Measurements from ENCODE around the gene LARP4. TPM values are rescaled to one million over a fixed set of nuclear protein-coding genes. Genes with fewer than 3 reads are reported as not detected.
"Not testable (repeated sequence)": the region's sequence is repeated elsewhere in the genome, so short reads cannot be mapped to it uniquely, and the experiment has no call there.

LARP4 gene
- total RNA-seq, 1 experiment from 2014 or later = 35.1 TPM

DNA sequence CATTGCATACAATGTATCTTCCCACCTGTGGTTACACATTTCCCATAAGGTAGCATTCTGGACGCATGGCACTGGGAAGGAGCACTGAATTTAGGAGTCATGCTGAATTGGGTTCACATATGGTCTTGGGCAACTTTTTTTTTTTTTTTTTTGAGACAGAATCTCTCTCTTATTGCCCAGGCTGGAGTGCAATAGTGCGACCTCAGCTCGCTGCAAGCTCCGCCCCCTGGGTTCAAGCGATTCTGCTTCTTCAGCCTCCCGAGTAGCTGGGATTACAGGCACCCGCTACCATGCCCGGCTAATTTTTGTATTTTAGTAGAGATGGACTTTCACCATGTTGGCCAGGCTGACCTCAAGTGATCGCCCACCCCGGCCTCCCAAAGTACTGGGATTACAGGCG, 117.4 kb downstream of the LARP4 start:
- Histone ChIP-seq H3K4me2 (ENCODE audit: low read length) (no peak overlapping the region), H3K79me2 (ENCODE audit: low read length) (peaks cover 96% of the 10 kb centered on the region), H2AFZ (ENCODE audit: low read length) (no peak overlapping the region), H3K9me3 (ENCODE audit: low read length) (no peaks in the 10 kb centered on the region), H3K9me2 (replicated peaks; ENCODE audit: low read length) (no peaks in the 10 kb centered on the region), H3K27me3 (ENCODE audit: low read length) (no peaks in the 10 kb centered on the region), H3K36me3 (ENCODE audit: low read depth, low read length) (peaks cover 11% of the 10 kb centered on the region), H3K4me1 (ENCODE audit: insufficient read depth, low read length) (no peaks in the 10 kb centered on the region; the same call in 1 of the 2 replicates), H4K20me1 (ENCODE audit: low read length) (no peaks in the 10 kb centered on the region), H3F3A (ENCODE audit: low read length, unreplicated experiment) (no peaks in the 10 kb centered on the region), H3K9ac (ENCODE audit: low read length) (no peak overlapping the region), H3K4me3 (ENCODE audit: low read length) (no peak overlapping the region), H3K27ac (ENCODE audit: low read length) (no peak overlapping the region)
- ChIA-PET POLR2A (ENCODE audit: unreplicated experiment) (no interaction called here), CTCF (no interaction called here)
- DNase-seq (no peak), ATAC-seq (no peak)
- BruUV-seq (replicated peaks) = no TSS peak
- intact Hi-C loops (cut with micrococcal nuclease) = no loop called here
- no peak for TF ChIP-seq CTCF (conservative IDR thresholded peaks at IDR 0.05; ENCODE audit: low read depth, low read length)
- no peak for TF ChIP-seq EZH2phosphoT487 (IDR thresholded peaks at IDR 0.05; ENCODE audit: borderline replicate concordance, low read length)
- TF ChIP-seq EZH2 (IDR thresholded peaks at IDR 0.05; ENCODE audit: low read length, unreplicated experiment) = no peak

GRCh38 chr12:50519353-50519752, 118.7 kb downstream of the LARP4 start:
- Histone ChIP-seq H3K27me3 (ENCODE audit: low read length) (no peaks in the 10 kb centered on the region), H3K27ac (ENCODE audit: low read length) (no peak overlapping the region), H3K4me2 (ENCODE audit: low read length) (no peak overlapping the region), H3K4me3 (ENCODE audit: low read length) (no peak overlapping the region), H3K9me3 (ENCODE audit: low read length) (no peaks in the 10 kb centered on the region), H4K20me1 (ENCODE audit: low read length) (no peaks in the 10 kb centered on the region), H3K4me1 (ENCODE audit: insufficient read depth, low read length) (no peaks in the 10 kb centered on the region; the same call in 1 of the 2 replicates), H3K9me2 (replicated peaks; ENCODE audit: low read length) (no peaks in the 10 kb centered on the region), H3K36me3 (ENCODE audit: low read depth, low read length) (peaks cover 16% of the 10 kb centered on the region), H2AFZ (ENCODE audit: low read length) (no peak overlapping the region), H3K79me2 (ENCODE audit: low read length) (peaks cover 95% of the 10 kb centered on the region), H3K9ac (ENCODE audit: low read length) (no peak overlapping the region), H3F3A (ENCODE audit: low read length, unreplicated experiment) (no peaks in the 10 kb centered on the region)
- no TSS peak for BruUV-seq (replicated peaks)
- ChIA-PET POLR2A (ENCODE audit: unreplicated experiment) (no interaction called here), CTCF (no interaction called here)
- ATAC-seq = no peak
- TF ChIP-seq EZH2phosphoT487 (IDR thresholded peaks at IDR 0.05; ENCODE audit: borderline replicate concordance, low read length) = no peak
- intact Hi-C loops (cut with micrococcal nuclease) = no loop called here
- no peak for DNase-seq

DNA sequence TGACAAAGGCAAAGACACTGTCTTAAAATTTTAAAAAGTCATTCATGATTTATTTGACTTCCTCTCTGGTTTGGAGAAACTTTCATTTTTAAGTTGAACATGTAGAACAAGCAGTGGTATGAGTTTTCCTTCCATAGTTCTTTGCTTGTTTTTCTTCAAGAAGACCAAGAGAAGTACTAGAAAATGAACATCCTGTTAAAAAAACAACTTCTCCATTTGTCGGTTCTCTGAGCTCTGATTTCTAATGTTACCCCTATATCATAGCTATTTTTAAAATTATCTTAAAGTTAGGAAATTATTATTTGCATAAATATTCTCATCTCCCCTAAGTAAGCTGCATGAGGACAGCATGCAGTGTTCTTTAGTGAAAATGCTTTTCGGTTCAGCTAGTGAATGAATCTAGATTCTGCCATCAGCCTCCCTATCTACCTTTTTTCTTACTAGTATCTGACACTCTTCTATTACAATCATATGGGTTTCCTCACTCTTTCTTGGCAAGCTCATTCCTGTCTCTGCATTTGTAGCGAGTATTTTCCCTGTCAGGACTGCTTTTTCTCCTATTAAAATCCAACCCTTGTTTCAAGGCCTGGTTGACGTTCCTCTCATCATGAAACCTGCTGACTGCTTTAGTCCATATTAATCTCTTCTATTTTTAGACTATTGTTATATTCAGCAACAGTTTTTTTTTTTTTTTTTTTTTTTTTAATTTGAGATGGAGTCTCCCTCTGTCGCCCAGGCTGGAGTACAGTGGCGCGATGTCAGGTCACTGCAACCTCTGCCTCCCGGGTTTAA, 119.9 kb downstream of the LARP4 start:
- H3K9me2 ChIP-seq (replicated peaks; ENCODE audit: low read length) = no peaks in the 10 kb centered on the region
- H2AFZ ChIP-seq (ENCODE audit: low read length) = no peak overlapping the region
- H3F3A ChIP-seq (ENCODE audit: low read length, unreplicated experiment) = no peaks in the 10 kb centered on the region
- DNase-seq (no peak), ATAC-seq (no peak)
- H3K9me3 ChIP-seq (ENCODE audit: low read length) = no peaks in the 10 kb centered on the region
- intact Hi-C loops (cut with micrococcal nuclease) = no loop called here
- POLR2A ChIA-PET (ENCODE audit: unreplicated experiment) = interaction anchor here (0.6 kb wide), 1 partner anchor 102 kb away, joined by 12 read pairs; no protein-coding TSS in a partner anchor
- TF ChIP-seq EZH2phosphoT487 (IDR thresholded peaks at IDR 0.05; ENCODE audit: borderline replicate concordance, low read length) (no peak), CTCF (conservative IDR thresholded peaks at IDR 0.05; ENCODE audit: low read depth, low read length) (no peak), EZH2 (IDR thresholded peaks at IDR 0.05; ENCODE audit: low read length, unreplicated experiment) (no peak)
- H3K9ac ChIP-seq (ENCODE audit: low read length) = no peak overlapping the region
- H3K27ac ChIP-seq (ENCODE audit: low read length) = no peak overlapping the region
- no peak overlapping the region for H3K4me3 ChIP-seq (ENCODE audit: low read length)
- H3K79me2 ChIP-seq (ENCODE audit: low read length) = peaks cover 94% of the 10 kb centered on the region
- peaks cover under 1% of the 10 kb centered on the region; the same call in 1 of the 2 replicates for H3K4me1 ChIP-seq (ENCODE audit: insufficient read depth, low read length)
- CTCF ChIA-PET = no interaction called here
- peaks cover 12% of the 10 kb centered on the region for H3K36me3 ChIP-seq (ENCODE audit: low read depth, low read length)
- no TSS peak for BruUV-seq (replicated peaks)
- H3K27me3 ChIP-seq (ENCODE audit: low read length) = no peaks in the 10 kb centered on the region
- H4K20me1 ChIP-seq (ENCODE audit: low read length) = no peaks in the 10 kb centered on the region
- H3K4me2 ChIP-seq (ENCODE audit: low read length) = no peak overlapping the region

DNA sequence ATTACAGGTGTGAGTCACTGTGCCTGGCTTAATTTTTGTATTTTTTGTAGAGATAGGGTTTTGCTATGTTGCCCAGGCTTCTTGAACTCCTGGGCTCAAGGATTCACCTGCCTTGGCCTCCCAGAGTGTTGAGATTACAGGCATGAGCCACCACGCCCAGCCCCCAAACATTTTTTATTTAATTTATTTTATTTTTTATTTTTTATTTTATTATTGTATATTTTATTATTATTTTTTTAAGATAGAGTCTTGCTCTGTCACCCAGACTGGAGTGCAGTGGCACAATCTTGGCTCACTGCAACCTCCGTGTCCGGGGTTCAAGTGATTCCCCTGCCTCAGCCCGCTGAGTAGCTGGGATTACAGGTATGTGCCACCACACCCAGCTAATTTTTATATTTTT, 121.1 kb downstream of the LARP4 start:
- H3K4me2 ChIP-seq (ENCODE audit: low read length); H3K27ac ChIP-seq (ENCODE audit: low read length); intact Hi-C loops (cut with micrococcal nuclease); H3K27me3 ChIP-seq (ENCODE audit: low read length); H3K4me3 ChIP-seq (ENCODE audit: low read length); H4K20me1 ChIP-seq (ENCODE audit: low read length); POLR2A ChIA-PET (ENCODE audit: unreplicated experiment); H3K9ac ChIP-seq (ENCODE audit: low read length); ATAC-seq; H2AFZ ChIP-seq (ENCODE audit: low read length); CTCF ChIA-PET; DNase-seq; H3K9me2 ChIP-seq (replicated peaks; ENCODE audit: low read length); H3K9me3 ChIP-seq (ENCODE audit: low read length); H3F3A ChIP-seq (ENCODE audit: low read length, unreplicated experiment); BruUV-seq (replicated peaks): not testable (repeated sequence)
- H3K79me2 ChIP-seq (ENCODE audit: low read length) = peaks cover 94% of the 10 kb centered on the region
- H3K36me3 ChIP-seq (ENCODE audit: low read depth, low read length) = peaks cover 12% of the 10 kb centered on the region
- peaks cover 12% of the 10 kb centered on the region for H3K4me1 ChIP-seq (ENCODE audit: insufficient read depth, low read length)

Measured in PC-3 (cell line).